HEK293 (cell line): Measurements from ENCODE around the gene PLEKHA6.

ENCODE experiments used
- MYNN ChIP-seq: fragments of 450-650 bp; formaldehyde crosslinking; IDR thresholded peaks from 2 replicates; pipeline ENCODE4 v1.5.1; 2016; ENCODE audit warnings: missing biosample characterization, missing genetic modification characterization, borderline replicate concordance
- ZNF133 ChIP-seq: fragments of 450-650 bp; formaldehyde crosslinking; IDR thresholded peaks from 2 replicates; pipeline ENCODE4 v1.5.1; 2016; ENCODE audit warnings: missing biosample characterization, missing genetic modification characterization
- ZNF16 ChIP-seq: fragments of 450-650 bp; formaldehyde crosslinking; IDR thresholded peaks from 2 replicates; pipeline ENCODE4 v1.5.1; 2016; ENCODE audit warnings: low read depth, missing biosample characterization, missing genetic modification characterization
- TF ChIP-seq, protein P1 (sequence below): fragments of 450-650 bp; formaldehyde crosslinking; IDR thresholded peaks from 2 replicates; pipeline ENCODE4 v1.5.1; 2016; ENCODE audit warnings: missing biosample characterization, missing genetic modification characterization
- TF ChIP-seq, protein P2 (sequence below): fragments of 450-650 bp; formaldehyde crosslinking; IDR thresholded peaks from 2 replicates; pipeline ENCODE4 v1.5.1; 2016; ENCODE audit warnings: missing biosample characterization, missing genetic modification characterization
- TF ChIP-seq, protein P3 (sequence below): fragments of 450-650 bp; formaldehyde crosslinking; IDR thresholded peaks from 2 replicates; pipeline ENCODE4 v1.5.1; 2016; ENCODE audit warnings: missing biosample characterization, missing genetic modification characterization
- TF ChIP-seq, protein P4 (sequence below): fragments of 450-650 bp; formaldehyde crosslinking; IDR thresholded peaks from 2 replicates; pipeline ENCODE4 v1.5.1; 2017; ENCODE audit warnings: missing biosample characterization, missing genetic modification characterization
- TF ChIP-seq, protein P5 (sequence below): sonication (generic); formaldehyde crosslinking; IDR thresholded peaks from 2 replicates; pipeline ENCODE4 v1.8.1; 2022; ENCODE audit warnings: mild to moderate bottlenecking, moderate library complexity, missing genetic modification reagents

DNA sequence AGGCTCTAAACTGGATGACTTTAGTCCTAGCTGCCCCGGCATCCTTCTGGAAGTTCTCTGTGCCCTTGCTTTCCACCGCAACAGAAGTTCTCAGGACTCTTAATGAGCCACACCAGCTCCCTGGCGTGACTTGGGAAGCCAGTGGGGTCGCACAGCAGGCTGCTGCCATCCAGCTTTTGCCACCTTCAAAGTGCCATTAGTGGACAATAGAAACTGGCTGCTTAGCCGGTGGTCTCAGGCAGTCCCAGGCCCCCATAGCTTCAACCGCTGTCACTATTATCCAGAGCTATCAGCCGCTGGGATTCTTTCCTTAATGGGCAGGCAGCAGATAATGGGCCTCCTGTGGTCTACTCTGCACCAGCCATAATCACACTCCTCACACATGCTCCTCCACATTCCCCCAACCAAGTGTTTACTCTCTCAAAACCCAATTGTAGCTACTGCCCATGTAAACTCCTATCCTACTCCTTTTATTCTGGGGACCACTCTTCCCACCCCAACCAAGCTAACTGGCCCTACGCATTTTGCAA is 37.3 kb downstream of the PLEKHA6 start:
- TF ChIP-seq, protein P1, sequence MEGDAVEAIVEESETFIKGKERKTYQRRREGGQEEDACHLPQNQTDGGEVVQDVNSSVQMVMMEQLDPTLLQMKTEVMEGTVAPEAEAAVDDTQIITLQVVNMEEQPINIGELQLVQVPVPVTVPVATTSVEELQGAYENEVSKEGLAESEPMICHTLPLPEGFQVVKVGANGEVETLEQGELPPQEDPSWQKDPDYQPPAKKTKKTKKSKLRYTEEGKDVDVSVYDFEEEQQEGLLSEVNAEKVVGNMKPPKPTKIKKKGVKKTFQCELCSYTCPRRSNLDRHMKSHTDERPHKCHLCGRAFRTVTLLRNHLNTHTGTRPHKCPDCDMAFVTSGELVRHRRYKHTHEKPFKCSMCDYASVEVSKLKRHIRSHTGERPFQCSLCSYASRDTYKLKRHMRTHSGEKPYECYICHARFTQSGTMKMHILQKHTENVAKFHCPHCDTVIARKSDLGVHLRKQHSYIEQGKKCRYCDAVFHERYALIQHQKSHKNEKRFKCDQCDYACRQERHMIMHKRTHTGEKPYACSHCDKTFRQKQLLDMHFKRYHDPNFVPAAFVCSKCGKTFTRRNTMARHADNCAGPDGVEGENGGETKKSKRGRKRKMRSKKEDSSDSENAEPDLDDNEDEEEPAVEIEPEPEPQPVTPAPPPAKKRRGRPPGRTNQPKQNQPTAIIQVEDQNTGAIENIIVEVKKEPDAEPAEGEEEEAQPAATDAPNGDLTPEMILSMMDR (tag by site-specific recombination): no peak
- TF ChIP-seq, protein P2, sequence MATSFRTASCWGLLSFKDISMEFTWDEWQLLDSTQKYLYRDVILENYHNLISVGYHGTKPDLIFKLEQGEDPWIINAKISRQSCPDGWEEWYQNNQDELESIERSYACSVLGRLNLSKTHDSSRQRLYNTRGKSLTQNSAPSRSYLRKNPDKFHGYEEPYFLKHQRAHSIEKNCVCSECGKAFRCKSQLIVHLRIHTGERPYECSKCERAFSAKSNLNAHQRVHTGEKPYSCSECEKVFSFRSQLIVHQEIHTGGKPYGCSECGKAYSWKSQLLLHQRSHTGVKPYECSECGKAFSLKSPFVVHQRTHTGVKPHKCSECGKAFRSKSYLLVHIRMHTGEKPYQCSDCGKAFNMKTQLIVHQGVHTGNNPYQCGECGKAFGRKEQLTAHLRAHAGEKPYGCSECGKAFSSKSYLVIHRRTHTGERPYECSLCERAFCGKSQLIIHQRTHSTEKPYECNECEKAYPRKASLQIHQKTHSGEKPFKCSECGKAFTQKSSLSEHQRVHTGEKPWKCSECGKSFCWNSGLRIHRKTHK (tag by site-specific recombination): no peak
- TF ChIP-seq ZNF16 (tag by site-specific recombination) (no peak), ZNF133 (tag by site-specific recombination) (no peak), MYNN (no peak)
- TF ChIP-seq, protein P3, sequence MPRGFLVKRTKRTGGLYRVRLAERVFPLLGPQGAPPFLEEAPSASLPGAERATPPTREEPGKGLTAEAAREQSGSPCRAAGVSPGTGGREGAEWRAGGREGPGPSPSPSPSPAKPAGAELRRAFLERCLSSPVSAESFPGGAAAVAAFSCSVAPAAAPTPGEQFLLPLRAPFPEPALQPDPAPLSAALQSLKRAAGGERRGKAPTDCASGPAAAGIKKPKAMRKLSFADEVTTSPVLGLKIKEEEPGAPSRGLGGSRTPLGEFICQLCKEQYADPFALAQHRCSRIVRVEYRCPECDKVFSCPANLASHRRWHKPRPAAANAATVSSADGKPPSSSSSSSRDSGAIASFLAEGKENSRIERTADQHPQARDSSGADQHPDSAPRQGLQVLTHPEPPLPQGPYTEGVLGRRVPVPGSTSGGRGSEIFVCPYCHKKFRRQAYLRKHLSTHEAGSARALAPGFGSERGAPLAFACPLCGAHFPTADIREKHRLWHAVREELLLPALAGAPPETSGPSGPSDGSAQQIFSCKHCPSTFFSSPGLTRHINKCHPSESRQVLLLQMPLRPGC (tag by site-specific recombination): no peak
- TF ChIP-seq, protein P4, sequence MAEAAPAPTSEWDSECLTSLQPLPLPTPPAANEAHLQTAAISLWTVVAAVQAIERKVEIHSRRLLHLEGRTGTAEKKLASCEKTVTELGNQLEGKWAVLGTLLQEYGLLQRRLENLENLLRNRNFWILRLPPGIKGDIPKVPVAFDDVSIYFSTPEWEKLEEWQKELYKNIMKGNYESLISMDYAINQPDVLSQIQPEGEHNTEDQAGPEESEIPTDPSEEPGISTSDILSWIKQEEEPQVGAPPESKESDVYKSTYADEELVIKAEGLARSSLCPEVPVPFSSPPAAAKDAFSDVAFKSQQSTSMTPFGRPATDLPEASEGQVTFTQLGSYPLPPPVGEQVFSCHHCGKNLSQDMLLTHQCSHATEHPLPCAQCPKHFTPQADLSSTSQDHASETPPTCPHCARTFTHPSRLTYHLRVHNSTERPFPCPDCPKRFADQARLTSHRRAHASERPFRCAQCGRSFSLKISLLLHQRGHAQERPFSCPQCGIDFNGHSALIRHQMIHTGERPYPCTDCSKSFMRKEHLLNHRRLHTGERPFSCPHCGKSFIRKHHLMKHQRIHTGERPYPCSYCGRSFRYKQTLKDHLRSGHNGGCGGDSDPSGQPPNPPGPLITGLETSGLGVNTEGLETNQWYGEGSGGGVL (tag by site-specific recombination): no peak
- TF ChIP-seq, protein P5, sequence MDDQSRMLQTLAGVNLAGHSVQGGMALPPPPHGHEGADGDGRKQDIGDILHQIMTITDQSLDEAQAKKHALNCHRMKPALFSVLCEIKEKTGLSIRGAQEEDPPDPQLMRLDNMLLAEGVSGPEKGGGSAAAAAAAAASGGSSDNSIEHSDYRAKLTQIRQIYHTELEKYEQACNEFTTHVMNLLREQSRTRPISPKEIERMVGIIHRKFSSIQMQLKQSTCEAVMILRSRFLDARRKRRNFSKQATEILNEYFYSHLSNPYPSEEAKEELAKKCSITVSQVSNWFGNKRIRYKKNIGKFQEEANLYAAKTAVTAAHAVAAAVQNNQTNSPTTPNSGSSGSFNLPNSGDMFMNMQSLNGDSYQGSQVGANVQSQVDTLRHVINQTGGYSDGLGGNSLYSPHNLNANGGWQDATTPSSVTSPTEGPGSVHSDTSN: no peak
